Breast epithelium (tissue), 3 donors: ENCODE data around the gene RIOX2.

Source experiments
- POLR2A ChIP-seq: fragments of 450-650 bp; IDR thresholded peaks from one replicate; pipeline ENCODE4 v1.6.1; 2016; ENCODE audit warnings: antibody characterized with exemption, mild to moderate bottlenecking, moderate library complexity
- TF ChIP-seq, protein P1 (sequence below), 3 donors: fragments of 450-650 bp; IDR thresholded peaks; one replicate each; pipeline ENCODE4 v1.5.1; 2016 to 2017; ENCODE audit warnings: antibody characterized with exemption in 3 of 3, mild to moderate bottlenecking in 3 of 3, moderate library complexity in 3 of 3

DNA sequence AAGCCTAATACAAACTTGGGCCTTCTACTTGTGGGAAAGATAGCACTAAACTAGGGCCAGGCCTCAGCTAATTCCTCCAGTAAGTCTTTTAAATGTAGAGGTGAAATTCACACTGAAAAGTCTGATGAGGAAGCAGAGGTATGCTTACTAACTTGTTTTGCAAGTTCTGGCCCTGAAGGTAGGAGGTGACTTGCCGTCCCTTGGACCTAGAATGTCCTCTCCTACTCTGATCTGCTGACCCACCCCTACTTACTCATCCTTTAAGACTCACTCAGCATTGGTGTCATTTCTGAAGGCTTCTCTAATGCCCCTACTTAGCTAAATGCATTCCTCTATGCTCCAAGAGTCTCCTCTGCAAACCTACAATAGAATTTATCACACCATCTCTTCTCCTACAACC, 19.4 kb downstream of the RIOX2 start:
- TF ChIP-seq, protein P1, sequence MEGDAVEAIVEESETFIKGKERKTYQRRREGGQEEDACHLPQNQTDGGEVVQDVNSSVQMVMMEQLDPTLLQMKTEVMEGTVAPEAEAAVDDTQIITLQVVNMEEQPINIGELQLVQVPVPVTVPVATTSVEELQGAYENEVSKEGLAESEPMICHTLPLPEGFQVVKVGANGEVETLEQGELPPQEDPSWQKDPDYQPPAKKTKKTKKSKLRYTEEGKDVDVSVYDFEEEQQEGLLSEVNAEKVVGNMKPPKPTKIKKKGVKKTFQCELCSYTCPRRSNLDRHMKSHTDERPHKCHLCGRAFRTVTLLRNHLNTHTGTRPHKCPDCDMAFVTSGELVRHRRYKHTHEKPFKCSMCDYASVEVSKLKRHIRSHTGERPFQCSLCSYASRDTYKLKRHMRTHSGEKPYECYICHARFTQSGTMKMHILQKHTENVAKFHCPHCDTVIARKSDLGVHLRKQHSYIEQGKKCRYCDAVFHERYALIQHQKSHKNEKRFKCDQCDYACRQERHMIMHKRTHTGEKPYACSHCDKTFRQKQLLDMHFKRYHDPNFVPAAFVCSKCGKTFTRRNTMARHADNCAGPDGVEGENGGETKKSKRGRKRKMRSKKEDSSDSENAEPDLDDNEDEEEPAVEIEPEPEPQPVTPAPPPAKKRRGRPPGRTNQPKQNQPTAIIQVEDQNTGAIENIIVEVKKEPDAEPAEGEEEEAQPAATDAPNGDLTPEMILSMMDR (IDR thresholded peaks at IDR 0.05): no peak
- TF ChIP-seq POLR2A: no peak
